GM18526 (cell line): ENCODE data around the gene SLC8A2.

Source experiments
- POLR2A ChIP-seq: IDR thresholded peaks from 3 replicates; pipeline ENCODE4 v1.6.1; 2011; ENCODE audit not compliant: insufficient read length; ENCODE audit errors: extremely low read depth

Gene SLC8A2

DNA sequence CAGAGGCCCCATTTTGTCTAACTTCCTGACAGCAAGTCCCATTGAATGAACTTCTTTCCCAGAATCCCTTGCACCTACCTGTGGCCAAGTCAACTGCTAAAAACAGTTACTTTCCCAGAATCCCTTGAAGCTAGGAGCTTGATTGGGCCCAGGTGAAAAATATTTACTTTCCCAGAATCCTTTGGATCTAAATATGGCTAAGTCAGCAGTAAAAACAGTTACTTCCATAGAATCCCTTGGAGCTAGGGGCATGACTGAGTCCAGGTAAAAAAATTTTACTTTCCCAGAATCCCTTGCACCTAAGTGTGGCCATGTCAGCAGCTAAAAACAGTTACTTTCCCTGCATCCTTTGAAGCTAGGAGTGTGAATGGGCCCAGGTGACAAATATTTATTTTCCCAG lies 39.2 kb downstream of the SLC8A2 start:
- TF ChIP-seq POLR2A: no peak

DNA sequence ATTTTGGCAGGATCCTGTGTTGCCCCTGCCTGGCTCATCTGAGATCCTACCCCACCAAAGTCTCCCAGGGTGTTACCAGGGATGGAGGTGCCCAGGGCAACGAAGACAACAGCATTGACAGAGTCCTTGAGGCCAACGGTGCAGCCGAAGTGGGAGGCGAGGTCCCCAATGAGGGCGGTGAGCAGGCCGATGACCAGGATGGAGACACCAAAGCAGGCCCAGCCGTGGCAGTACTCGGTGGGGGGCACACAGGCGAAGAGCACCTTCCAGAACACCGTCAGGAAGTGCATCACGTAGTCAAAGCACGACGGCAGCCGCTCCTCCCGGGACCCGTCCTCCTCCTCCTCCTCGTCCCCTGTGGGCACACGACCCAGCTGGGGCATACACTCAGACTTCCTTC lies 39.6 kb downstream of the SLC8A2 start:
- no peak for TF ChIP-seq POLR2A

DNA sequence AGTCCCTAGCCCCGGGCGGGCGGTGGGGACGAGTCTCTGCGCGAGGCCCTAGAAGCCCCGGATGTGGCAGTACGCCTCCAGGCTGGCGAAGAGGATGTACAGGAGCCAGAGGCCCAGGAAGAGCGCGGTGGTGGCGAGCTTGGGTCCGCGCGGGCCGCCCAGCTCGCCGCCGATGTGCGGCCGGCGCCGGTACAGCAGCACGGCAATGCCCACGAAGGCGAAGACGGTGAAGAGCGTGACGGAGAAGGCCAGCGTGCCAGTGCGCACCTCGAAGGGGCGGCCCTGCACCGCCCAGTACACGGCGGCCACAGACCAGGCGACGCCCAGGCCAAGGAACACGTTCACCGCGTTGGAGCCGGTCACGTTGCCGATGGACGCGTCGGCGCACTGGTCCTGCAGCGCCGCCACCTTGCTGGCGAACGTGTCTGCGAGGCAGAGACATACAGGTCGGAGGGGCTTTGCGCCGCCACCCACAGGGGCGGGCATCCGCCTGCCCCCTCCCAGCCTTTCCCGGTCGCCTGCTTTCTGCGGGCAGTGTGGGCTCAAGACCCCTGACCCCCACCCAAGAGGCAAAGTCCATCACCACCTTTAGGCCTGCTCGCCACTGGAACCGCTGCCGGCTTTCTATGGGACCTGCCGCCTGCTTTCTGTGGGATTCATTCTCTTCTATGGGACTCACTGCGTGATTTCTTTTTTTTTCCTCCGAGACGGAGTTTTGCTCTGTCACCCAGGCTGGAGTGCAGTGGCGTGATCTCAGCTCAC lies 41.5 kb downstream of the SLC8A2 start:
- TF ChIP-seq POLR2A: no peak

DNA sequence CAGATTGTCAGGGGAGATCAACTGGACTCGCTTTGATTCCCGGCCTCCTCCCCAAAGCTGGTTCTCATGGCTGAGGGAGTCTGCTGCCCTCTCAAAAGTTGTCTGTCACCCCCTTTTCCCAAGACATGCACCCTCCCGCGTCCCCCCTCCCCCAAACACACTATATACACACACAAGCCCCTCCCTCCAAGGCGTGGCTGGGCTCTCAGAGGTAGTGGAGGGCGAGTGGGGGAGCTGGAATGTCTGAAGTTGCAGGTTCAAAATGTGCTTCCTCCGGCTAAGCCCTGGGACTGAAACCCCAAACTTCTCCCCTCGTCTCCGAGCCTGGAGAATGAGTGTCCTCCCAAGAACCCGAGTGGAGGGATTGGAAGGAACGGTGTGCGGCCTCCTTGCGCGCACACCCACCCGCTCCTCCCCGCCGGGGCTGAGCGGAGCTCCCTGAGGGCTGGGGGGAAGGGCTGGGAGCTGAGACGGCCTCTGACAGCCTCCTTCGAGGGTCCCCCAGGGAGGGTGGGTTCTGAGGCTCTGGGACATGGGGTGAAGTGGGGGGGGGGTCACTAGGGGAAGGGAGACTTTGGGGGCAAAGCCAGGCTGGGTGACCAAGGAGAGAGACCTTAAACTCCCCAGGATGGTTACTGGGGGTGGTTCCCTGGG lies 42.4 kb downstream of the SLC8A2 start:
- no peak for TF ChIP-seq POLR2A

DNA sequence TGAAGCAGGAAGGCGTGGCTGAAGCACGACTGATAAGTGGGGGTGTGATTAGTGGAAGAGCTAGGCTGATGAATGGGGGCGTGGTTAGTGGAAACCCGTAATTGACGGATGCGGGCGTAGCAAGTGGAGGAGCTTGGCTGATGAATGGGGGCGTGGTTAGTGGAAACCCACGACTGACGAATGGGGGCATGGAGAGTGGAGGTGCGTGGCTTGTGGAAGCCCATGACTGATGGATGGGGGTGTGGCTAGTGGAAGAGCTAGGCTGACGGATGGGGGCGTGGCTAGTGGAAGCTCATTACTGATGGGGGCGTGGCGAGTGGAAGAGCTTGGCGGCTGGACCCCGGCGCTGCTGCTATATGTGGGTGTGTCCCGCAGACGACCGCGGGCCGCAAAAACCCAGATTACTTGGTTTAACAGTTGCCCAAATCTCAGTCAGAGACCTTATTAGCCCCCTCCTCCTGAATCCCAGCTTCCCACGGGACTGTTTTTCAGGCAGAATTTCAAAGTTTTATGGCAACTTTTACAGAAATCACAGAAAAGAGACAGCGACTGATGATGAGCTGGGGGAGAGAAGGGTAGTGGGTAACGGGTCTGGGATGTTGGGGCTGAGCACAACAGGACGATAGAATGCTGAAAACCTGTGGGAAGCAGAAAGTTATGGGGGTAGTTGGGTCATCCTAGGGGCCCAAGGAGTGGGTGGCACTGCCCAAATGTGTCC lies 43.4 kb downstream of the SLC8A2 start:
- no peak for TF ChIP-seq POLR2A

DNA sequence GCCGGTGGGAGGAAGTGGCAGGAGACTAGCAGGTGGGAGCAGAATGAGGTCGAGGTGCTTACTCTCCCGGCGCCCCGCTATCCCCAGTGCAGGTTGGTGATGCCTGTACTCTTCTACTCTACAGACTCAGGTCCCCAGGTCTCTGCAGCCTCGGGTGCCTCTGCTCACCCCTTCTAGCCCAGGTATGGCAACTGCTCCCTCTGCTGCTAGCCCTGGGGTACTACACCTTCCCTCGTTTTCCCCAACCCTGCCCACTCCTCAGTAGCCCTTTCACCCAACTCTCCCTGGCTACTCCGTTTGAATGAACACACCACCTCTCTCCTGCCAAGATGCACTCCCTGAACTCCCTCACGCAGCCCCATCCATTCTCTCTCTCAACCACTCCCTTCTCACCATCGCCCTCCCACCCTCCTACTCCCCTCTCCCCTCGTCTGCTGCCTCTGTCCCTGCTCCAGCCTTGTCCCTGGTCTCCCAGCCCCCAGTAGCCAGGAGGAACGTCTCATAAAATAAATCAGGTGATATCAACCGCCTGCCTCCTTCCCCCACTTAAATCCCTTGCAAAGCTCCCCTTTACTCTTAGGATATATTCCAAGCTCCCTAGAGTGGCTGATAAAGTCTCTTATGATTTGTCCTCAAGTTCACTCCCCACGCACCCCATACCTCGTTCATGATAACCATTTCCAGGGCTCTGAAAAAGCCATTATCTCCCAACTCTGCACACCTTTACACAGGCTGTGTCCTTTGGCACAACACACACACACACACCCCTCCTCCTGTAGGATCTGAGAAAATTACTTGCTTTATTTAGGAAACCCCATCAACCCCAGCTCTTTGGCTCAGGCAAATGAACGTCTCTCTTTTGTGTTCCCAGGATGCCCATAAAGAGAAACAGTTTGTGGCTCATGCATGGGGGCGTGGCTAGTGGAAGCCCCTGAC lies 44.2 kb downstream of the SLC8A2 start:
- TF ChIP-seq POLR2A: no peak

DNA sequence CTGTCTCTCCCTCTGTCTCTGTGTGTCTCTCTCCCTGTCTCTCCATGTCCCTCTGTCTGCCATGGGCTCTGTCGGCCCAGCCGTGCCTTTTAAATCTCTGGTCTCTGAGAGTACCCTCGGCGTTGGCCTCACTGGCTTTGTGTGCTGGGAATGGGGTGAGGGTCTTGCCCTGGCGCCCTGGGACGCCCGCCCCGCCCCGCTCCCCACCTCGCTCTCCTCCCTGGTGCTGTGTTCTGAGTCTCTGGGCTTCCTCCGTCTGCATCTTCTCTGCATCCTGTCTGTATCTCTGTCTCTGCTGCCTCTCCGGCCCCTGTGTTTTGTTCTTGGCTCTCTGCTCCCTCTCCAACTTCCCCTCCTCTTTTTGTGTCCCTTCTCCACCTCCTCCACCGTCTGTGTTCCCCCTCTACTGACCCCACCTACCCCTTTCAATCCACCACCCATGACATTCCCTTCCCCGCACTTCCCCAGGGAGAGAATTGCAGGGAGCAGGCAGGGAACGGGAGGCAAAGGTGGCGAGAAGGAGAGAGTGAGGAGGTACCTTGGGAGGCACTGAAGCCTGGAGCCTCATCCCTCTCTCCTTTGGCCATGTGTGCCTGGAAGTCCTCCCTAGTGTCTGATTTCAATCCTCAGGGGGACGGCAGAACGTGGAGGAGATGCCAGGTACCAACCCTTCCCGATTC lies 48.4 kb downstream of the SLC8A2 start:
- TF ChIP-seq POLR2A: no peak

DNA sequence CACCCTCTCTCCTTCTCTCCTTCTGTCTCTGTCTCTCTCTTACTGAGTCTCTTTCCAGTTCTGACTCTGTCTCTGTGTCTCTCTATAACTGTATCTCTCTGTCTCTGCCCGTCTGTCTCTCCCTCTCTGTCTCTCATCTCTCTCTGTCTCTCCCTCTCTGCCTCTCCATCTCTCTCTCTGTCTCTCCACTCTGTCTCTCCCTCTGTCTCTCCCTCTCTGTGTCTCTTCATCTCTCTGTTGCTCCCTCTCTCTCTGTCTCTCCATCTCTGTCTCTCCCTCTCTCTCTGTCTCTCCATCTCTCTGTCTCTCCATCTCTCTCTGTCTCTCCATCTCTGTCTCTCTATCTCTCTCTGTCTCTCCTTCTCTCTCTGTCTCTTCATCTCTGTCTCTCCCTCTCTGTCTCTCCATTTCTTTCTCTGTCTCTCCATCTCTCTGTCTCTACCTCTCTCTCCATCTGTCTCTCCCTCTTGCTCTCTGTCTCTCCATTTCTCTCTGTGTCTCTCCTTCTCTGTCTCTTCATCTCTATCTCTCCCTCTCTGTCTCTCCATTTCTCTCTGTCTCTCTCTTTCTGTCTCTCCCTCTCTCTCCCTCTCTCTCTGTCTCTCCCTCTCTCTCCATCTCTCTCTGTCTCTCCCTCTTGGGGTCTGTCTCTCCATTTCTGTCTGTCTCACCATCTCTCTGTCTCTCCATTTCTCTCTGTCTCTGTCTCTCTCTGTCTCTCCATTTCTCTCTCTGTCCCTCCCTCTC lies 49.1 kb downstream of the SLC8A2 start:
- TF ChIP-seq POLR2A: no peak

DNA sequence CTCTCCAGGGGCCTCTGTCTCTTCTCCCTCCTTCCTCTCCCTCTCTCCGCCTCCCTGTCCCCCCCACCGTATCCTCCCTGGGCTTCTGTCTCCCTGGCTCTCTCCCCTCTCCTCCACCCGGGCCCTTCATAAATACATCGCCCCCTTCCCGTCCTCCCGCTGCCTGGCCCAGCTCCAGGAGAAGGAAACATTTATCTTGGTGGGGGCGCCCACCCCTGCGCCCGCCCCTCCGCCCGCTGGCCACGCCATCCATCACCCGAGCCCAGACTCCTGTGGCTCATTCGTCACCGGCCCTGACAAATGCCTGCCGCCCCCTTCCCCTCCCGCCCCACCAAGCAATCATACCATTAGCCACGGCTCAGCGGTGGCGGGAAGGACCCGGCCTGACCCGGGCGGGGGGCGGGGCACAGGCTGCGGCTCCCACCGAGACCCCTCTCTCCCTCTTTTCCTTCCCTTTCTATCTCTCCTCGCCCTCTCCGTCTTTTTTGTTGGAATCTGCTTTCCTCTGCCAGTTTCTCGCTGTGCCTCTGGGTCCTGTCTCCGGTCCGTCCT lies 49.8 kb downstream of the SLC8A2 start:
- TF ChIP-seq POLR2A: no peak

DNA sequence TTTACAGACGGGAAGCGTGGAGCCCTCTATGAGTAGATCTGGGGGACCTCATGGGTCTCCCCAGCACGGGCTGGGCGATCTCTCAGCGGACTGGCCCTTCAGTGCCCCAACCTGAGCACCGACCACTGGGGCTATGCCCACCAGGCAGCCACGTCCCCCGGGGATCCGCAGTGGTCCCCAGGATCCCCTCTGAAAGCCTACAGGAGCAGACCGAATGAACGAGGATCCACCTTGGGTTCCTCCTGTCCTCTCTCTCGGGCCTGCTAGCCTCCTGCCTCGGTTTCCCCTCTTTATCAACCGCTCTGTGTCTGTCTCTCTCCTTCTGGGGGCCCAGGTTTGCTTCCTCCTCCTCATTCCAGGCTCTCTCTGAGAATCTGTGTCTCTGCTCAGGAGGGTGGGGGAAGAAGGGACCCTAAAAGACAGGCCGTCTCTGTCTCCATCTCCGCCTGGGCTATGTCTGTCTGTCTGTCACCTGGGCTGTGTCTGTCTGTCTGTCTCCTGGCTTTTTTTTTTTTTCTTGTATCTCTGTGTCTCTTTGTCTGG lies 50.4 kb downstream of the SLC8A2 start:
- no peak for TF ChIP-seq POLR2A

DNA sequence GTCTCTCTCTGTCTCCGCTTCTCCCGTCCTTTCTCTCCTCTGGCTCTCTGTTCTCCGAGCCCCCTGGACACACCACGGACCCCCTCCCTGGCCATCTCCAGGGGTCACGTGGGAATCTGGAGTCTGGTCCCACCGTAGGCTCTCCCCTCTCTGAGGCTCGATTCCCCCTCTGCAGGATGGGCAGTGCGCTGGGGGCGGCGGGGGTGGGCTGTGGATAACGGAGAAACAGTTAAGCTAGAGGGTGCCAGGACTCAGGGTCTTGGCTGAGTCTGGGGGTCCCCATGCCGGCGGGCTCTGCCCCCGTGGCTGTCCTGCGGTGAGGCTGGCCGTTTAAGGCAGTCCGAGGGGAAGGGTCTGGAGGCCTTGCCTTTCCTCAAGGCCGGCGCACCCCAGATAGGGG lies 51.9 kb downstream of the SLC8A2 start:
- no peak for TF ChIP-seq POLR2A

DNA sequence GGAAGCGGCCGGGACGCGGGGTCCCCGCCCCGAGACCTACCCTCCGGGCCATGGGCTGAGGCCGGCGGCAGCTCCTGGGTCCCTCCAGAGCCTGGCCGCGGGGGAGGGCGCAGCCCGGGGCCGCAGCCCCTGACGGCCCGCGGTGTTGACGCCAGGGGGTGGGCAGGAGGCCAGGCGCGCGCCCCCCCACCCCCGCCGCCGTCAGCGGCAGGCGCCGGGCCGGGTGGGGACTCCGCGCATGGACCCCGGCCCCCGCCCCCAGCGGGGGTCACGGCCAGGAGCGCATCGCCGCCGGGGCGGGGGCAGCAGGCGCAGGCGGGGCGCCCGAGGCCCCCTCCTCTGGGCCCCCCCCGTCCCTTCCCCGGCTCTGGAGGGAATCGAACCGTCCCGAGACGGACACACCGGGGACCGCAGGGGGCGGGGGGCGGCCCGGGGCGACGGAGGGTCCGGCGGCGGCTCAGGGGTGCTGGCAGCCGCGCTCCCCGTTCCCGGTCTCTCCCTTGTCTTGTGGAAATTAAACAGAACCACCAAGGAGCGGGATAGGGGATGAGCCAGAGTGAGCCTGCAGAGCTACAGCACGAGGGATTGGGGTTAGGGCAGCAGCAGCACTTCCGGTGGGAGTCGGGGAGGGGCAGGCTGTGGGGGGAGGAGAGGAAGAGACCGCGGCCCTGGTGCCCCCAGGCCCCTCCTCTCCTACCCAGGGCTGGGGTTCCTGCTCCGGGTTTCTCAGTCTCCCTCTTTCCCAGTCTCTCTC lies 52.5 kb downstream of the SLC8A2 start, which contains the start of gene MEIS3:
TSS of gene MEIS3 (minus strand) at position 498 of the 754 bp plus-strand sequence. CDS start at position 52, 446 bp downstream.
- TF ChIP-seq POLR2A: no peak

DNA sequence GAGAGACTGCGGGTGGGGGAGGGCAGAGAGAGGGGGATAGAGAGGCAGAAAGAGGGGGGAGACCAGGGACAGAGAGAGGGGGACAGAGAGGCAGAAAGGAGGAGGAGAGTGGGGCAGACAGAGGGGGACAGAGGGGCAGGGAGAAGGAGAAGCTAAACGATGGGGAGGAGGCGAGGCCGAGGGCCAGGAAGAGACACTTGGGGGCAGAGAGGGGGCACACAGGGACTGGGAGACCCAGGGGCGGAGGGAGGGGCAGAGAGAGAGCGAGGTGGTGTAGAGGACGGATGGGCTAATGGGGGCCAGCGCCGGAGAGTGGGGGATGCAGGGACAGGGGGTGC lies 53.0 kb downstream of the SLC8A2 start:
- no peak for TF ChIP-seq POLR2A
